Coronary artery (tissue), 2 donors: ENCODE results near the gene SAMM50.

Source experiments
- DNase-seq: peaks from one replicate; pipeline ENCODE4 v3.0.0-alpha.2; 2017; ENCODE audit warnings: low spot score
- H3K27ac ChIP-seq, 2 donors: fragments of 200-600 bp; sonication (generic); one replicate each; pipeline ENCODE4 v1.5.1; 2016 to 2019
- H3K4me3 ChIP-seq: fragments of 200-600 bp; sonication (generic); 2 replicates; pipeline ENCODE4 v1.5.1; 2016; ENCODE audit warnings: mild to moderate bottlenecking, moderate library complexity
- CTCF ChIP-seq: fragments of 200-600 bp; sonication (generic); IDR thresholded peaks from one replicate; pipeline ENCODE4 v1.5.1; 2019; ENCODE audit warnings: antibody characterized with exemption

Gene SAMM50

DNA sequence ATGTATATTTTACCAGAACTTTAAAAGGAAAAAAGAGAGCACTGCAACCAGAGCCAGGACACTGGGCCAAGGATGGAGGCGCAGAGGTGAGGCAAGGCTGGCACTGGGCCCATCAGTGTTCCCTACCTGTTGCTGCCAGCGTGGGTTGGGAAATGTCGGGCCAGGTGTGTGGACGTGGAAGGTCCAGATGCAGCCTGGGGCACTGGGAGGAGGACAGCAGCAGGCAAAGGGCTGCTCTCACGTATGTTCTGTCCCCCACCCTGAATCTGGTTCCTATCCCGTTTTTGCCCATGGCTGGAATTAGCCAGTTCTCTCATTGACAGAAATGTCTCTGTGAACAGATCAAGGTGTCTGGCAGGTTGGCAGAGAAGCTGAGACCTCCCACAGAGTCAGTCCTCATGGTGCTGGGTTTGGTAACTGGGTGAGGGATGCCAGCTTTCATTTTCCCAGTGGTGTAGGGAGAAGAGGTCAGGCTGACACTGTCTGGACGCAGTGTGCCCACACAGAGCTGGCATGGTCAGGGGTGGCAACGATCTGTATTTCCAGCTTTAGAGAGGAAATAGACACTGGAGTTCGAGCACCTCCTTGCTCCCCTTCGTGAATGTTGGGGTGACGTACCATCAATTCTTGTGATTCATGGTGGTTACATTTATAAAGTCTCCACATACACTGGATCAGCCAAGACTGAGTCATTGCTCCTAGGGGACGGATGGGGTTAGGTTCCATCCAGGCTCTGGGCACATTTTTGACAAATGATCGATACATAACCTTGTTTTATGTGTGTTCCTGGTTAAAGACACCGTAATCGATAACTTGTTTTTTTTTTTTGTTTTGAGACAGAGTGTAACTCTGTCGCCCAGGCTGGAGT lies 35.9 kb upstream of the SAMM50 start:
- DNase-seq, result no peak
- H3K27ac ChIP-seq, result no peak overlapping the region

GRCh38 chr22:43921370-43921769 lies 33.9 kb upstream of the SAMM50 start:
- no peak overlapping the region for H3K27ac ChIP-seq
- no peak for DNase-seq
- TF ChIP-seq CTCF, result no peak
- no peak overlapping the region for H3K4me3 ChIP-seq

More for the DNA sequence above, 35.9 kb upstream of the SAMM50 start:
- no peak overlapping the region for H3K4me3 ChIP-seq
- no peak for TF ChIP-seq CTCF

- Histone ChIP-seq H3K4me3 (no peak overlapping the region), H3K27ac (no peak overlapping the region)
- no peak for DNase-seq
- TF ChIP-seq CTCF, result no peak
These were observed 33.1 kb upstream of the SAMM50 start for GRCh38 chr22:43922123-43922522.

DNA sequence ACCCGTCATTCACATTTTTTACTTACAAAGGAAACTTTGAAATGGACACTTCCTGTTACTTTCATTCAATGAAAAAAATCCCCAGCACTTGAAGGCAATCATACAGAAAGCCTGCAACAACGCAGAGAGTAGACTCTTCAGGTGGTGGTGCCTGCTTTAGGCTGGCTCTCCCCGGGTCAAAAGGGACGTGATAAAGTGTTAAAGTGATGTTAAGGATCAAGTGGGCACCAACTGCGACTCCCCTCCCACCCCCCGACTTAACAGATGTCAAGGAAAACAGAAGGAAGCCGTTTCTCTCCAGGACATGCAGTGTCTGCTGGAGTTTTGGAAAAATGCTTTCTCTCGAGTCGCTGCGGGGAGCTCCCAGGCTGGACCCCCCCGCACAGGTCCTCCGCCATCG lies 32.1 kb upstream of the SAMM50 start:
- no peak for TF ChIP-seq CTCF
- peak overlapping the region; percentile 77 for H3K4me3 ChIP-seq
- DNase-seq, result no peak
- H3K27ac ChIP-seq, result no peak overlapping the region

DNA sequence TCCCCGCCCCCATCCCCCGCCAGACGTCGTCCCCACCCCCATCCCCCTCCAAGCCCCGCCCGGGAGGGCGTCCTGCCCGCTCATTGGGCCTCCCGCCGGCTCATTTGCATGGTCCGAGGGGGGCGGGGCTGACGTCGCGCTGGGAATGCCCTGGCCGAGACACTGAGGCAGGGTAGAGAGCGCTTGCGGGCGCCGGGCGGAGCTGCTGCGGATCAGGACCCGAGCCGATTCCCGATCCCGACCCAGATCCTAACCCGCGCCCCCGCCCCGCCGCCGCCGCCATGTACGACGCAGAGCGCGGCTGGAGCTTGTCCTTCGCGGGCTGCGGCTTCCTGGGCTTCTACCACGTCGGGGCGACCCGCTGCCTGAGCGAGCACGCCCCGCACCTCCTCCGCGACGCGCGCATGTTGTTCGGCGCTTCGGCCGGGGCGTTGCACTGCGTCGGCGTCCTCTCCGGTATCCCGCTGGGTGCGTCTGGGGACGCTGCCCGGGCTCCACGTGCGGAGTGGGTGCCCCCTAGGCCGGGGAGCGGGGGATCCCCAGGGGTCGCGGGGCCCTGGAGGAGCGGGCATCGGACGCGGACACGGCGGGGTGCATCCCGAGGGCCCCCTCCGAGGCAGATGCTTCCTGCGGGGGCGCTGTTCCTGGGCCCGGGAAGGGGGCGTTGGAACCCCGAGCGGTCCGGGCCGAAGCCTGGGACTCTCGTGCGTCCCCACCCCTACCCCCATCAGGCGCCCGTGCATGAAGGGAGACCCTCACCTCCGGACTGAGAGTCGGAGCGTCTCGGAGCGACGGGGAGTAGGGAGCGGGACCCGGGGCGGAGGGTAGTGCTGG lies 31.4 kb upstream of the SAMM50 start, which contains the start of gene PNPLA3:
Gene PNPLA3, plus strand, starts transcription at position 175 of the 834 bp plus-strand sequence. Its CDS starts 107 bp downstream, at position 282.
- peak within 1 kb of the TSS; percentile 77 for H3K4me3 ChIP-seq
- no peak within 1 kb of the TSS for H3K27ac ChIP-seq
- no peak for TF ChIP-seq CTCF
- DNase-seq, result peak; percentile 82

- H3K4me3 ChIP-seq, result no peak overlapping the region
- no peak for TF ChIP-seq CTCF
- DNase-seq, result no peak
- no peak overlapping the region for H3K27ac ChIP-seq
These were observed 30.4 kb upstream of the SAMM50 start for GRCh38 chr22:43924877-43925276.
